Caco-2 (cell line): ENCODE results near the gene EEF1A1. TPM values are rescaled to one million over a fixed set of nuclear protein-coding genes. Genes with fewer than 3 reads are reported as not detected.

Experiments used
- BruUV-seq: library from RNA; stranded (reverse); fragments of 400-500 nt; replicated peaks from 2 replicates; lab custom pipeline; 2021; lab: Mats Ljungman, UMichigan
- CTCF ChIA-PET: fragments of 300-600 bp; sonication (Branson Sonifier 250); formaldehyde crosslinking; loops from one replicate; lab custom pipeline; 2022; ENCODE audit warnings: antibody characterized with exemption; lab: Charles Lee
- POLR2A ChIA-PET: fragments of 300-600 bp; sonication (Branson Sonifier 250); formaldehyde crosslinking; loops from one replicate; lab custom pipeline; 2022; ENCODE audit warnings: antibody characterized with exemption; lab: Charles Lee
- DNase-seq, 2 experiments: peaks; one replicate each; pipeline versions ENCODE4 v3.0.0 to v3.0.0-alpha.2; 2020 to 2022
- H3K27me3 ChIP-seq: replicated peaks from 2 replicates; pipeline ENCODE4 v1.6.0; 2011; ENCODE audit warnings: low read length; ENCODE audit not compliant: control insufficient read depth, insufficient read depth
- H3K36me3 ChIP-seq: 2 replicates; pipeline ENCODE4 v1.5.1; 2011; ENCODE audit warnings: low read length; ENCODE audit not compliant: control insufficient read depth, insufficient read depth
- H3K4me1 ChIP-seq: fragments of 250-450 bp; sonication (Bioruptor Pico); 2 replicates; pipeline ENCODE4 v1.5.1; 2020; ENCODE audit warnings: mild to moderate bottlenecking
- H3K4me3 ChIP-seq: 2 replicates; pipeline ENCODE4 v1.5.1; 2011; ENCODE audit warnings: low read depth, mild to moderate bottlenecking, control low read depth, low read length
- H3K9me3 ChIP-seq: fragments of 250-450 bp; sonication (Bioruptor Pico); 2 replicates; pipeline ENCODE4 v1.5.1; 2020; ENCODE audit warnings: mild to moderate bottlenecking, moderate library complexity
- H3K27ac Mint-ChIP-seq: one replicate; pipeline ENCODE4 v1.8.0; 2022; ENCODE audit warnings: mixed read lengths; ENCODE audit not compliant: unreplicated experiment
- H3K27me3 Mint-ChIP-seq: one replicate; pipeline ENCODE4 v1.8.0; 2022; ENCODE audit warnings: mixed read lengths; ENCODE audit not compliant: insufficient read depth, unreplicated experiment
- H3K36me3 Mint-ChIP-seq: one replicate; pipeline ENCODE4 v1.8.0; 2022; ENCODE audit warnings: mild to moderate bottlenecking, mixed read lengths; ENCODE audit not compliant: insufficient read depth, unreplicated experiment
- H3K4me1 Mint-ChIP-seq: one replicate; pipeline ENCODE4 v1.8.0; 2022; ENCODE audit warnings: low read depth, mixed read lengths; ENCODE audit not compliant: unreplicated experiment
- H3K4me3 Mint-ChIP-seq: one replicate; pipeline ENCODE4 v1.8.0; 2022; ENCODE audit warnings: mild to moderate bottlenecking, moderate library complexity, mixed read lengths; ENCODE audit not compliant: unreplicated experiment
- H3K9me3 Mint-ChIP-seq: one replicate; pipeline ENCODE4 v1.8.0; 2022; ENCODE audit warnings: mixed read lengths; ENCODE audit not compliant: unreplicated experiment
- intact Hi-C: fragments of 100-400 bp; cut with micrococcal nuclease; formaldehyde crosslinking; loops from one replicate; pipeline ENCODE4 v1.10.0; 2022; ENCODE audit not compliant: unreplicated experiment
- total RNA-seq: library from RNA; stranded (reverse); gene quantifications from 2 replicates; pipeline ENCODE4 v1.2.3, GENCODE V29; 2022
- TF ChIP-seq, protein P1 (sequence below), 2 experiments: fragments of 200-600 bp in 1 of 2; IDR thresholded peaks; 1 replicate in 1 of 2; 2 replicates in 1 of 2; pipeline versions ENCODE4 v1.5.1 to v1.8.0; 2011 to 2022; ENCODE audit warnings: antibody characterized with exemption in 1 of 2, control low read depth in 1 of 2, inconsistent platforms in 1 of 2, low read depth in 1 of 2, low read length in 1 of 2, mild to moderate bottlenecking in 1 of 2, moderate library complexity in 1 of 2; ENCODE audit not compliant: insufficient read depth in 1 of 2, severe bottlenecking in 1 of 2, unreplicated experiment in 1 of 2

The EEF1A1 gene
- total RNA-seq, 1 experiment from 2014 or later = 9,491 TPM

DNA sequence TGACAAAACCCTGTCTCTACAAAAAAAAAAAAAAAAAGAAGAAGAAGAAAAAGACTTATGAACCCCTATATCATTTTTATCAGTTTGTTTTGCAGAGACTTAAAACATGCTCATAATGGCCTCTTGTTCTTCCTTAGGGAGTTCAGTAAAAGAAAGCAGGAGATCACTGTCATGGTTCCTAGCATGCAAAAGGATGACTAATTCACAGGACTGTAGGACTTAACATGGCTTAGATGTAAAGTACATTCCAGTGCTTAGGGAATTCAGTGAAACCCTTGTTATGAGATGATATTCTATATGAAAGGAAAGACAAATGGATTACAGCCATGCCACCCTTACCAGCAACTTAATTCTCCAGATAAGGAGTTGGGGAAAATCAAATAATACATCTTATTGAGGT, 29.5 kb downstream of the EEF1A1 start:
- no peaks in the 10 kb centered on the region for H3K27me3 Mint-ChIP-seq
- Histone ChIP-seq H3K9me3 (no peaks in the 10 kb centered on the region), H3K36me3 (no peaks in the 10 kb centered on the region; the same call in none of the 2 replicates), H3K4me3 (no peak overlapping the region), H3K27me3 (no peaks in the 10 kb centered on the region), H3K4me1 (no peaks in the 10 kb centered on the region)
- TF ChIP-seq, protein P1, sequence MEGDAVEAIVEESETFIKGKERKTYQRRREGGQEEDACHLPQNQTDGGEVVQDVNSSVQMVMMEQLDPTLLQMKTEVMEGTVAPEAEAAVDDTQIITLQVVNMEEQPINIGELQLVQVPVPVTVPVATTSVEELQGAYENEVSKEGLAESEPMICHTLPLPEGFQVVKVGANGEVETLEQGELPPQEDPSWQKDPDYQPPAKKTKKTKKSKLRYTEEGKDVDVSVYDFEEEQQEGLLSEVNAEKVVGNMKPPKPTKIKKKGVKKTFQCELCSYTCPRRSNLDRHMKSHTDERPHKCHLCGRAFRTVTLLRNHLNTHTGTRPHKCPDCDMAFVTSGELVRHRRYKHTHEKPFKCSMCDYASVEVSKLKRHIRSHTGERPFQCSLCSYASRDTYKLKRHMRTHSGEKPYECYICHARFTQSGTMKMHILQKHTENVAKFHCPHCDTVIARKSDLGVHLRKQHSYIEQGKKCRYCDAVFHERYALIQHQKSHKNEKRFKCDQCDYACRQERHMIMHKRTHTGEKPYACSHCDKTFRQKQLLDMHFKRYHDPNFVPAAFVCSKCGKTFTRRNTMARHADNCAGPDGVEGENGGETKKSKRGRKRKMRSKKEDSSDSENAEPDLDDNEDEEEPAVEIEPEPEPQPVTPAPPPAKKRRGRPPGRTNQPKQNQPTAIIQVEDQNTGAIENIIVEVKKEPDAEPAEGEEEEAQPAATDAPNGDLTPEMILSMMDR (IDR thresholded peaks at IDR 0.05; ENCODE audit: insufficient read depth in 1 of 2, low read depth in 1 of 2, low read length in 1 of 2, severe bottlenecking in 1 of 2, unreplicated experiment in 1 of 2) = no peak
- no peak overlapping the region for H3K27ac Mint-ChIP-seq
- no peaks in the 10 kb centered on the region for H3K4me1 Mint-ChIP-seq
- intact Hi-C loops = no loop called here
- H3K36me3 Mint-ChIP-seq = peaks cover 44% of the 10 kb centered on the region
- ChIA-PET CTCF (no interaction called here), POLR2A (interaction anchor here (0.6 kb wide), 1 partner anchor 225 kb away, joined by 4 read pairs; no protein-coding TSS in a partner anchor)
- no peak overlapping the region for H3K4me3 Mint-ChIP-seq
- no peak for DNase-seq
- no TSS peak for BruUV-seq
- no peaks in the 10 kb centered on the region for H3K9me3 Mint-ChIP-seq

DNA sequence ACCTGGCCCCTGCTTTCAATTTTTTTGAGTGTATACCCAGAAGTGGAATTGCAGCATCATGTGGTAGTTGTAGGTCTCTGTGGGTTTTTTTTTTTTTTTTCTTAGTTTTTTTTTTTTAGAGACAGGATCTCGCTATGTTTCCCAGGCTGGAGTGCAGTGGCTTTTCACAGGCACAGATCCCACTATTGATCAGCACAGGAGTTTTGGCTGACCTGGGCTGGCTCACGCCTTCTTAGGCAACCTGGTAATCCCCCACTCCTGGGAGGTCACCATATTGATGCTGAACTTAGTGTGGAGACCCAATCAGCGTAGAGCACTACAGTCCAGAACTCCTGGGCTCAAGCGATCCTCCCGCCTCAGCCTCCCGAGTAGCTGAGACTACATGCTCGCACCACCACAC, 33.4 kb downstream of the EEF1A1 start:
- BruUV-seq = no TSS peak
- ChIA-PET CTCF (no interaction called here), POLR2A (no interaction called here)
- no peak overlapping the region for H3K4me3 Mint-ChIP-seq
- DNase-seq = no peak
- intact Hi-C loops = no loop called here
- no peaks in the 10 kb centered on the region for H3K27me3 Mint-ChIP-seq
- TF ChIP-seq, protein P1 (IDR thresholded peaks at IDR 0.05; ENCODE audit: insufficient read depth in 1 of 2, low read depth in 1 of 2, low read length in 1 of 2, severe bottlenecking in 1 of 2, unreplicated experiment in 1 of 2) = no peak
- H3K36me3 ChIP-seq = no peaks in the 10 kb centered on the region; the same call in none of the 2 replicates
- no peak overlapping the region for H3K4me3 ChIP-seq
- no peaks in the 10 kb centered on the region for H3K9me3 ChIP-seq
- peaks cover 64% of the 10 kb centered on the region for H3K36me3 Mint-ChIP-seq
- no peaks in the 10 kb centered on the region for H3K4me1 Mint-ChIP-seq
- no peak overlapping the region for H3K27ac Mint-ChIP-seq
- no peaks in the 10 kb centered on the region for H3K9me3 Mint-ChIP-seq
- H3K4me1 ChIP-seq = no peaks in the 10 kb centered on the region
- H3K27me3 ChIP-seq = no peaks in the 10 kb centered on the region

DNA sequence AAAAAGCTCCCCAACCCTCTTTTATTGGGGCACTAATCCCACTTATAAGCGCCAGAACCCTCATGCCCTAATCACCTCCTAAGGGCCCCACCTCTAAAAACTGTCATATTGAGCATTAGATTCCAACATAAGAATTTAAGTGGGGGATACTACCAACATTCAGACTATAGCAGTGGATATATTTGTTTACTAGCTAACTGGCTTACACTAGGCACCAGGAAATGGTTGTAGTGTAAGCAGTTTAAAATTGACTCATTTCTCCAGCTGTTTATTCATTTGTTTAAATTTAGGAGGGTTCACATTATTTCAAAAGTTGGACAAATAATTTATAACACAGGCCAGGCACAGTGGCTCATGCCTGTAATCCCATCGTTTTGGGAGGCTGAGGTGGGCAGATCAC, 36.4 kb downstream of the EEF1A1 start:
- POLR2A ChIA-PET = interaction anchor here (0.7 kb wide), 1 partner anchor 706 kb away, joined by 12 read pairs; no protein-coding TSS in a partner anchor
- BruUV-seq = no TSS peak
- no peak overlapping the region for H3K27ac Mint-ChIP-seq

More for the DNA sequence above, 36.4 kb downstream of the EEF1A1 start:
- no peaks in the 10 kb centered on the region; the same call in 1 of the 2 replicates for H3K36me3 ChIP-seq
- TF ChIP-seq, protein P1 (IDR thresholded peaks at IDR 0.05; ENCODE audit: insufficient read depth in 1 of 2, low read depth in 1 of 2, low read length in 1 of 2, severe bottlenecking in 1 of 2, unreplicated experiment in 1 of 2) = no peak
- H3K4me3 ChIP-seq = no peak overlapping the region
- H3K4me1 Mint-ChIP-seq = no peaks in the 10 kb centered on the region
- H3K4me1 ChIP-seq = no peaks in the 10 kb centered on the region
- peaks cover 72% of the 10 kb centered on the region for H3K36me3 Mint-ChIP-seq
- no peak overlapping the region for H3K4me3 Mint-ChIP-seq
- DNase-seq = no peak
- H3K27me3 ChIP-seq = no peaks in the 10 kb centered on the region
- H3K27me3 Mint-ChIP-seq = no peaks in the 10 kb centered on the region
- H3K9me3 ChIP-seq = no peaks in the 10 kb centered on the region
- H3K9me3 Mint-ChIP-seq = no peaks in the 10 kb centered on the region
- CTCF ChIA-PET = no interaction called here
- intact Hi-C loops = no loop called here
